ENCODE results near the gene CDT1.

DNA sequence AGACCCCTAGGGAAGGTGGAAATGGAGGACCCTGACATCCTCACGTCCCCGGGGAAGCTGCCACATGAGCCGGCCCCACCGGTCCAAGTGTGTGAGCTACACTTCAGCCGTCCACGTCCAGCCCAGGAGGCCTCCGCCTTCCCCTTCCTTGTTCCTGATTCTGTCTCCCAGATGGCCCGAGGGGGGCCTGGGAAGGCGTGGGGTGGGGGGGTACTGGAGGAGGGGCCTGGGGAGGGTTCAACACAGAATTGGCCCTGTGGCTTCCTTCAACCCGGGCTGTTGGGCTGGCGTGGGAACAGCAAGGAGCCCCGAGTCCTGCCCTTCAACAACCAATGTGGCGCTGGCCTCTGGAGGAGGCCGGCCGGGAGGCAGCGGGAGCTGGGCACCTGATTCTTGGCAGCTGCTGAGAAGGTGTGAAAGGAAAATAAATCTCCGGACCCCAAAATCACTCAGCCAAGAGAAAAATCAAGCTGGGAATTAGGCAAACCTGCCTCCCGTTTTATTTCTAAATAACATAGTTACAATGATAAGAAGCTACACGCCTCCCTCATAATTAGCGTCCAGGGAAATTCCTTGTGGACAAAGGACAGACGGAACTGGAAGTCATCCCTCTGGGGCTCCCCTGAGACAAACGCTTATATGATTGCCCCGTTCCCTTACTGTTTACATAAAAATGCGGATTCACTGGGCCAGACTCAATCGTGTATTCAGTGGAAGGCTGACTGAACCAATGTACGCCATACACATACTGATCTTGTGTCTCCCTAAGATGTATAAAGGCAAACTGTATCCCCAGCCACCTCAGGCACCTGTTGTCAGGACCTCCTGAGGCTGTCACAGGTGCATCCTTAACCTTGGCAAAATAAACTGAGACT lies 9.9 kb downstream of the CDT1 start:
- TF ChIP-seq POLR2A (IDR thresholded peaks at IDR 0.05) = no peak
- TF ChIP-seq, protein P1, sequence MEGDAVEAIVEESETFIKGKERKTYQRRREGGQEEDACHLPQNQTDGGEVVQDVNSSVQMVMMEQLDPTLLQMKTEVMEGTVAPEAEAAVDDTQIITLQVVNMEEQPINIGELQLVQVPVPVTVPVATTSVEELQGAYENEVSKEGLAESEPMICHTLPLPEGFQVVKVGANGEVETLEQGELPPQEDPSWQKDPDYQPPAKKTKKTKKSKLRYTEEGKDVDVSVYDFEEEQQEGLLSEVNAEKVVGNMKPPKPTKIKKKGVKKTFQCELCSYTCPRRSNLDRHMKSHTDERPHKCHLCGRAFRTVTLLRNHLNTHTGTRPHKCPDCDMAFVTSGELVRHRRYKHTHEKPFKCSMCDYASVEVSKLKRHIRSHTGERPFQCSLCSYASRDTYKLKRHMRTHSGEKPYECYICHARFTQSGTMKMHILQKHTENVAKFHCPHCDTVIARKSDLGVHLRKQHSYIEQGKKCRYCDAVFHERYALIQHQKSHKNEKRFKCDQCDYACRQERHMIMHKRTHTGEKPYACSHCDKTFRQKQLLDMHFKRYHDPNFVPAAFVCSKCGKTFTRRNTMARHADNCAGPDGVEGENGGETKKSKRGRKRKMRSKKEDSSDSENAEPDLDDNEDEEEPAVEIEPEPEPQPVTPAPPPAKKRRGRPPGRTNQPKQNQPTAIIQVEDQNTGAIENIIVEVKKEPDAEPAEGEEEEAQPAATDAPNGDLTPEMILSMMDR (IDR thresholded peaks at IDR 0.05) = no peak

Data from Peyer's patch (tissue), 4 donors.